Activated naive CD4-positive, alpha-beta T cell treated with anti-CD3 and anti-CD28 coated beads, Interleukin-2, amount 10 ng/mL, durations not matched to agents 5 hours and 36 hours (primary cell): ENCODE data around the gene ACP7. TPM values are rescaled to one million over a fixed set of nuclear protein-coding genes. Genes with fewer than 3 reads are reported as not detected.

Source experiments
- total RNA-seq, 2 experiments: library from RNA; stranded (reverse); gene quantifications; one replicate each; pipeline ENCODE4 v1.2.3, GENCODE V29; 2021

ACP7 gene, protein sequence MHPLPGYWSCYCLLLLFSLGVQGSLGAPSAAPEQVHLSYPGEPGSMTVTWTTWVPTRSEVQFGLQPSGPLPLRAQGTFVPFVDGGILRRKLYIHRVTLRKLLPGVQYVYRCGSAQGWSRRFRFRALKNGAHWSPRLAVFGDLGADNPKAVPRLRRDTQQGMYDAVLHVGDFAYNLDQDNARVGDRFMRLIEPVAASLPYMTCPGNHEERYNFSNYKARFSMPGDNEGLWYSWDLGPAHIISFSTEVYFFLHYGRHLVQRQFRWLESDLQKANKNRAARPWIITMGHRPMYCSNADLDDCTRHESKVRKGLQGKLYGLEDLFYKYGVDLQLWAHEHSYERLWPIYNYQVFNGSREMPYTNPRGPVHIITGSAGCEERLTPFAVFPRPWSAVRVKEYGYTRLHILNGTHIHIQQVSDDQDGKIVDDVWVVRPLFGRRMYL
- total RNA-seq = not detected

DNA sequence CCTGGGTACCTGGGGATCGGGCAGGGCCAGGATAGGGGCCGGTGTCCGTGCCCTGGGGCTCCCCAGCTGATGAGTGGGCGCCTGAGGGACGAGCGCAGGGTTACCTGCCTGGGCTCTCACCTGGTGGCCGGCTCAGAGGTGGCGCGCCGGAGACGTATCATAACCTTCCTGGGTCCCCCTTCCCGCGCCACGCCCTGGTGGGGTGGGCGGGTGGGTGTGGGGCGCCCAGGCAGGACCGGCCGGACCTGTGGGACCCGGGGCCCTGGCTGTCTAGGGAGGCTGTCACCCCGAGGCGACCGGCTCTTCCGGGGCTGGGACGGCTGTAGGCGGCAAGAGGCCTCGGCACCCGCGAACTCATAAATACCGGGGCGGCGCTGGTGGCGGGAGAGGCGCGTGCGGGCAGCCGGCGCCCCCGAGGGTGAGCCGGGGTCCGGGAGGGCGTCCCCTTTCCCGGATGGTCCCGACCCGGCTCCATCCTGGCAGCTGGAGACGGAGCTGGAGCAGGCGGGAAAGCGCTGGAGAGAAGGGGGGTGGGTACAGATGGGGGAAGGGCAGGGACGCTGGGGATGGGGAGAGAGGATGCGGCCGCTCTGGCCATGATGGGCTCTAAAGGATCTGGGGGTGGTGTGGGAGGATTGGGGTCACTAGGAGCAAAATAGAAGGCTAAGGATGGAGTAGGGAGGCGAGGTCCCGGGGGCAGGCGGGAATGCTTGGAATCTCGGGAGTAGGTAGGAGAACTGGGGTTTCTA lies at the start of gene ACP7:
Gene ACP7, plus strand, starts transcription at position 386 of the 749 bp plus-strand sequence. CDS start 902 bp downstream, outside the sequence.

DNA sequence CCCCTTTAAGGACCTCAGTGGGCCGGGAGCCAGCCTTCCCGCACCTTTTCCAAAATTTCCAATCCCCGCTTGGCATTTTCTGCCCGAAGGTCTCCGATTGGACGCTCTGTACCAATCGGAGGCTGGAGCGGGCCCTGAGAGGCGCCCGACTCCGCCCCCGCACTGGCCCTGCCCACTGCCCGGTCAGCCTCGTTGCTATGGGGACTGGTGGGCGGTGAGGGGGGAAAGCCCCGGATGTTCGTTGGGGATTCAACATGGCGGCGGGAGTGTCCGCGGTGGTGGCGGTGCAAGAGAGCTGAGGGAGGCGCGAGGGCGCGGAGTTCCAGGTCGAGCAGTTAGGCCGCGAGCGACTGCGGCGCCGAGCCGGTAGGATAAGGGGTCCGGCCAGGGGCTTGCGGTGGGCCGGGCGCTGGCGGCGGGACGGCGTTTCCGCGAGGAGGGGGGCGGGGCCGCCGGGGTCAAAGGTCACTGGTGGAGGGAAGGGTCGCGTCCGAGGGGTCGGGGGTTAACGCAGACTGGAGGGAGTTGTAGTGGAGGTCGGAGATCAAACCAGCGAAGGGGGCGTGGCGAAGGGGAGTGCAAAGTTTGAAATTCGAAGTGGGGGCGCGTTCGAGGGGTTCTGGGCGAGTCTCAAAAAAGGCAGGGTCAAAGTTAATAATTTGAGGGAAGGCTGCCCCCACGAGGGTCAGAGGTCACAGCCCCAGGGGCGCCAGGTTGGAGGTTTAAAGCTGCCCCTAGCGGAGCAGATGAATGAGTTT lies 41.6 kb downstream of the ACP7 start, which contains the start of gene PAK4:
Gene PAK4, plus strand, starts transcription at position 233 of the 758 bp plus-strand sequence. CDS start 43,768 bp downstream, outside the sequence.

Other genes with a start within 250 kb of the ACP7 start
- gene HNRNPL, start 234.4 kb upstream of the ACP7 start, total RNA-seq = 100 to 1,000 TPM; 430 to 450 TPM
- gene RINL, start 206.1 kb upstream of the ACP7 start, total RNA-seq = 10 to 100 TPM; 56.6 to 64.4 TPM
- gene SIRT2, start 184.8 kb upstream of the ACP7 start, total RNA-seq = 10 to 100 TPM; 44.2 to 47.9 TPM
- 10 to 100 TPM; 25.2 to 27.5 TPM for gene NFKBIB, start 184.4 kb upstream of the ACP7 start, total RNA-seq
- gene CCER2, start 172.2 kb upstream of the ACP7 start, total RNA-seq = under 1 TPM; 0.43 to 0.83 TPM
- 10 to 100 TPM; 31.1 to 31.7 TPM for gene SARS2, start 153.6 kb upstream of the ACP7 start, total RNA-seq
- 10 to 100 TPM; 41.9 to 42.3 TPM for gene MRPS12, start 153.4 kb upstream of the ACP7 start, total RNA-seq
- gene FBXO17, start 108.6 kb upstream of the ACP7 start, total RNA-seq = not detected
- not detected for gene FBXO27, start 51.8 kb upstream of the ACP7 start, total RNA-seq
- gene PAK4, start 41.4 kb downstream of the ACP7 start, total RNA-seq = 10 to 100 TPM; 15.1 to 15.5 TPM
- not detected for gene NCCRP1, start 112.6 kb downstream of the ACP7 start, total RNA-seq
- gene SYCN, start 119.9 kb downstream of the ACP7 start, total RNA-seq = not detected
- not detected for gene IFNL3, start 160.6 kb downstream of the ACP7 start, total RNA-seq
- not detected for gene IFNL4, start 164.5 kb downstream of the ACP7 start, total RNA-seq
- gene IFNL2, start 184.0 kb downstream of the ACP7 start, total RNA-seq = not detected
- gene IFNL1, start 212.0 kb downstream of the ACP7 start, total RNA-seq = not detected
- gene LRFN1, start 236.5 kb downstream of the ACP7 start, total RNA-seq = 1 to 10 TPM; 6.8 to 7.0 TPM